Neuronal stem cell (in vitro differentiated cells): ENCODE data around the gene C1orf198.
A peak's percentile ranks its signal among the peaks of the same experiment; 100 is the strongest.

ENCODE experiments used
- DNase-seq: peaks from one replicate; pipeline ENCODE4 v3.0.0-alpha.2; 2013; ENCODE audit warnings: low spot score
- H2AFZ ChIP-seq: one replicate; pipeline ENCODE4 v1.6.1; 2013; ENCODE audit warnings: mild to moderate bottlenecking, low read length, inconsistent platforms
- H2AK5ac ChIP-seq: 2 replicates; pipeline ENCODE4 v1.6.1; 2013; ENCODE audit warnings: low read depth, mild to moderate bottlenecking, inconsistent platforms, low read length, moderate library complexity, mixed read lengths
- H2BK120ac ChIP-seq: 2 replicates; pipeline ENCODE4 v1.6.1; 2013; ENCODE audit warnings: low read depth, mild to moderate bottlenecking, inconsistent platforms, low read length, moderate library complexity, mixed read lengths
- H2BK12ac ChIP-seq: one replicate; pipeline ENCODE4 v1.6.1; 2013; ENCODE audit warnings: low read length, inconsistent platforms
- H2BK15ac ChIP-seq: 2 replicates; pipeline ENCODE4 v1.6.1; 2013; ENCODE audit warnings: mild to moderate bottlenecking, low read length, inconsistent platforms, mixed read lengths
- H2BK5ac ChIP-seq: one replicate; pipeline ENCODE4 v1.6.1; 2013; ENCODE audit warnings: inconsistent platforms, mild to moderate bottlenecking, low read length, moderate library complexity
- H3K14ac ChIP-seq: one replicate; pipeline ENCODE4 v1.6.1; 2013; ENCODE audit warnings: low read length, inconsistent platforms
- H3K18ac ChIP-seq: 2 replicates; pipeline ENCODE4 v1.6.1; 2013; ENCODE audit warnings: low read length, inconsistent platforms
- H3K23ac ChIP-seq: 2 replicates; pipeline ENCODE4 v1.6.1; 2013; ENCODE audit warnings: low read depth, mild to moderate bottlenecking, mixed read lengths, low read length, inconsistent platforms; ENCODE audit not compliant: poor library complexity
- H3K27ac ChIP-seq: replicated peaks from 3 replicates; pipeline ENCODE4 v1.5.1; 2013; ENCODE audit warnings: low read length, inconsistent platforms
- H3K27me3 ChIP-seq, 3 experiments: 2 replicates each; pipeline ENCODE4 v1.6.1; 2013; ENCODE audit warnings: low read length in 3 of 3, mild to moderate bottlenecking in 2 of 3, inconsistent platforms in 1 of 3, low read depth in 1 of 3, mixed read lengths in 1 of 3, moderate library complexity in 1 of 3; ENCODE audit not compliant: control insufficient read depth in 3 of 3, insufficient read depth in 3 of 3
- H3K36me3 ChIP-seq, 2 donors: replicated peaks in 1 of 2; 2 replicates each; pipeline ENCODE4 v1.6.1; 2013; ENCODE audit warnings: low read length in 2 of 2; ENCODE audit not compliant: control insufficient read depth in 2 of 2, insufficient read depth in 2 of 2
- H3K4ac ChIP-seq: 2 replicates; pipeline ENCODE4 v1.6.1; 2013; ENCODE audit warnings: inconsistent platforms, mild to moderate bottlenecking, low read length, moderate library complexity
- H3K4me1 ChIP-seq, 2 donors: 1 replicate in 1 of 2; 2 replicates in 1 of 2; pipeline ENCODE4 v1.6.1; 2013; ENCODE audit warnings: low read length in 2 of 2, low read depth in 1 of 2; ENCODE audit not compliant: control insufficient read depth in 2 of 2, insufficient read depth in 1 of 2
- H3K4me2 ChIP-seq: one replicate; pipeline ENCODE4 v1.6.1; 2013; ENCODE audit warnings: mild to moderate bottlenecking, low read length, inconsistent platforms; ENCODE audit not compliant: insufficient read depth, poor library complexity, severe bottlenecking
- H3K4me3 ChIP-seq, 2 donors: 2 replicates each; pipeline ENCODE4 v1.5.1; 2013; ENCODE audit warnings: low read length in 2 of 2, mild to moderate bottlenecking in 2 of 2, inconsistent platforms in 1 of 2, moderate library complexity in 1 of 2
- H3K79me1 ChIP-seq: one replicate; pipeline ENCODE4 v1.6.1; 2013; ENCODE audit warnings: low read depth, mild to moderate bottlenecking, inconsistent platforms, low read length, moderate library complexity
- H3K9ac ChIP-seq: one replicate; pipeline ENCODE4 v1.6.1; 2013; ENCODE audit warnings: mild to moderate bottlenecking, low read depth, low read length, inconsistent platforms; ENCODE audit not compliant: poor library complexity
- H3K9me3 ChIP-seq, 2 donors: replicated peaks in 1 of 2; 2 replicates each; pipeline versions ENCODE3 to v1.6.1; 2013; ENCODE audit warnings: low read length in 2 of 2, mild to moderate bottlenecking in 2 of 2, inconsistent platforms in 1 of 2, low read depth in 1 of 2, mixed read lengths in 1 of 2, moderate library complexity in 1 of 2; ENCODE audit not compliant: control insufficient read depth in 2 of 2, insufficient read depth in 1 of 2
- H4K8ac ChIP-seq: one replicate; pipeline ENCODE4 v1.6.1; 2013; ENCODE audit warnings: low read depth, mild to moderate bottlenecking, inconsistent platforms, low read length, moderate library complexity
- H4K91ac ChIP-seq: one replicate; pipeline ENCODE4 v1.6.1; 2013; ENCODE audit warnings: low read length, low read depth, mild to moderate bottlenecking, inconsistent platforms; ENCODE audit not compliant: poor library complexity
- WGBS, 2 donors: extraction: QIAGEN DNeasy Blood & Tissue Kit; methylation state at CpG; one replicate each; pipeline ENCODE4 v1.1.7; 2013; ENCODE audit warnings: missing lambda C conversion rate in 2 of 2, mixed read lengths in 1 of 2; ENCODE audit not compliant: insufficient read length in 2 of 2, insufficient replicate concordance in 1 of 2; ENCODE audit errors: extremely low coverage in 2 of 2; 5-methylcytosine and 5-hydroxymethylcytosine counted together

Gene C1orf198

DNA sequence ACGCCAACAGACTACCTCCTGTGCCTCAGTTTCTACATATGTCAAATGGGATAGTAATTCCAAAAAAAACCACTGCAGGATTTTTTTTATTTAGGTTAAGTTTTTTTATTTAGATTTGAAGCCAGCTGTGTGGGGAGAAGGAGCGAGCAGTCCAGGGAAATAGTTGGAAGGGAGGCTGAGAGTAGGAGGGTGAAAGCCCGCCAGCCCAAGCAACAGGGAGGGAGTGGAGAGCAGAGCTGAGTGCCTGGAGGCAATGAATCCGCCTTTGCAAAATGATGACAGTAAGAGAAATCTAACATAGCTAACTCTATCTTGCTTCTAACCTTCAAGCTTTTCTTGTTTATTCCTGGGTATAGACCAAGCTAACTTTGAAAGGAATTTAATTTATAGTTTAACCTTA lies 15.6 kb upstream of the C1orf198 start:
- no CpG with 5 or more reads among the region's 4 CpGs for WGBS, 2 donors
- Histone ChIP-seq H3K23ac (no peak overlapping the region), H3K4me1 (peaks cover 4 to 9% of the 10 kb centered on the region in 2 donors), H2AFZ (no peak overlapping the region), H2BK5ac (no peak overlapping the region), H3K18ac (no peak overlapping the region), H2BK12ac (no peak overlapping the region), H2BK120ac (no peak overlapping the region), H3K14ac (no peak overlapping the region), H3K9me3 (peaks cover 3 to 12% of the 10 kb centered on the region in 2 donors), H3K9ac (no peak overlapping the region), H2BK15ac (no peak overlapping the region), H3K4ac (no peak overlapping the region), H3K36me3 (no peaks in the 10 kb centered on the region), H2AK5ac (no peak overlapping the region), H4K91ac (no peak overlapping the region), H3K4me2 (no peak overlapping the region), H3K79me1 (no peaks in the 10 kb centered on the region), H3K27me3 (no peaks in the 10 kb centered on the region), H3K4me3 (no peak overlapping the region), H4K8ac (no peak overlapping the region), H3K27ac (no peak overlapping the region)
- DNase-seq = no peak

DNA sequence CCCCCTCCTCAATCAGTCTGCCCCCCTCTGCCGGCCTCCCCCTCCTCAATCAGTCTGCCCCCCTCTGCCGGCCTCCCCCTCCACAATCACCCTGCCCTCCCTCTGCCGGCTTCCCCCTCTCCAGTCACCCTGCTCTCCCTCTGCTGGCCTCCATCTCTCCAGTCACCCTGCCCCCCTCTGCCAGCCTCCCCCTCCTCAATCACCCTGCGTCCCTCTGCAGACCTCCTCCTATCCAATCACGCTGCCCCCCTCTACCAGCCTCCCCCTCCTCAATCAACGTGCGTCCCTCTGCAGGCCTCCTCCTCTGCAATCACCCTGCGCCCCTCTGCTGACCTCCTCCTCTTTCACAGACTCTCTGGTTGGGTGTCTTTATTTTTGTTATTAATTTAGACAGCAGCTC lies 11.5 kb upstream of the C1orf198 start:
- H2BK15ac ChIP-seq = peak overlapping the region; percentile 46
- H2AK5ac ChIP-seq = no peak overlapping the region
- no peaks in the 10 kb centered on the region for H3K36me3 ChIP-seq
- DNase-seq = no peak
- H3K4ac ChIP-seq = no peak overlapping the region
- H2BK120ac ChIP-seq = no peak overlapping the region
- H3K4me1 ChIP-seq = peaks cover 10 to 14% of the 10 kb centered on the region in 2 donors
- H4K8ac ChIP-seq = no peak overlapping the region
- H3K23ac ChIP-seq = no peak overlapping the region
- H3K14ac ChIP-seq = no peak overlapping the region
- peak overlapping the region; percentile 50 for H2AFZ ChIP-seq
- H3K27me3 ChIP-seq = no peaks in the 10 kb centered on the region
- H3K4me3 ChIP-seq = no peak overlapping the region
- H3K18ac ChIP-seq = peak overlapping the region; percentile 74
- H3K9ac ChIP-seq = peak overlapping the region; percentile 25
- H3K9me3 ChIP-seq = peaks cover 0 to 5% of the 10 kb centered on the region in 2 donors
- no CpG with 5 or more reads among the region's 8 CpGs for WGBS, 2 donors
- H3K27ac ChIP-seq = no peak overlapping the region
- H3K79me1 ChIP-seq = no peaks in the 10 kb centered on the region
- no peak overlapping the region for H3K4me2 ChIP-seq
- H4K91ac ChIP-seq = no peak overlapping the region
- H2BK12ac ChIP-seq = no peak overlapping the region
- H2BK5ac ChIP-seq = peak overlapping the region; percentile 21

DNA sequence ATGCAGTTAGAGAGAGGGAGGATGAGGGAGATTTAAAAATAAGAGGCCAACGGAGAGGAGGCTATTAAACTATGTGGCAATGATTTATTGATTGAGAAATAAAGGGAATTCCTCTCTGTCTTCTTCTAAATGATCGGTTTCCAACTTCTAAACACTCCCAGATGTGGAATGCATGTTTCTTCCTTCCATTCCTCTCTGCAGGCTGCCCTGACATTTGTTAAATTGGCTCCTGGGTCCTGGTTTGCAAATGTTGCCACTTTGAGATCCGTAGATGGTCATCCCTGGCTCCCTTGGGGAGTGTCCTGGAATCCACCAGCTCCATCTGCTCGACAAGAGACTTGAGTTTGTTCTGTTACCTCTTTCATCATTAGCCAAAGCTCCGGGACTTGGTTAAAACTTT lies 10.3 kb upstream of the C1orf198 start:
- no peak for DNase-seq
- WGBS, 2 donors = no CpG with 5 or more reads among the region's 5 CpGs

DNA sequence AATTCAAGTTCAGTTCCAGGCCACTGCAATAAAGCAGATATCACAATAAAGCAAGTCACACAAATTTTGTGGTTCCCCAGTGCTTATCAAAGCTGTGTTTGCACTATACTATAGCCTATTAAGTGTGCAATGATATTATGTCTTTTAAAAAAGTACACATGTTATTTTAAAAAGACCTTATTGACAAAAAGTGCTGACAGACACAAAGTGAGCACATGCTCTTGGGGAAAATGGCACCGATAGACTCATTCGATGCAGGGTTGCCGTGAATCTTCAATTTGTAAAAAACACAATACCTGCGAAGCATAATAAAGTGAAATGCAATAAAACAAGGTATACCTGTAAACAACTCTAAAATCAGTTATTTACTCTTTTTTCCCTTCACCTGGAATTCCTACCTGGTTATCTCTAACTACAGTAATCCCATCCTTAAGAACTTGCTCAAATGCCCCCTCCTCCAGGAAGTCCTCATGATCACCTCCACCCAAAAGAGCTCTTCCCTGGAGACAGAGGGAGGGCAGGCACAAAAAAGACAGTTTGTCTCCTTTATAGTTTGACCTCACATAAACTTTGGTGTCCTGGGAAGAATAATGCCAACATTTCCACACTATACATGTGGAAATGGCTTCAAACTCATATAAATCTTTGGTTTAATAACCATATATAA lies 9.7 kb upstream of the C1orf198 start:
- no peak overlapping the region for H3K4me3 ChIP-seq
- no CpG with 5 or more reads among the region's 4 CpGs for WGBS, 2 donors
- H3K23ac ChIP-seq = no peak overlapping the region
- H2AFZ ChIP-seq = no peak overlapping the region
- no peak for DNase-seq
- H3K9ac ChIP-seq = no peak overlapping the region
- H2BK12ac ChIP-seq = no peak overlapping the region
- no peak overlapping the region for H3K4me2 ChIP-seq
- peaks cover 10 to 14% of the 10 kb centered on the region in 2 donors for H3K4me1 ChIP-seq
- no peak overlapping the region for H2AK5ac ChIP-seq
- H3K18ac ChIP-seq = no peak overlapping the region
- H3K4ac ChIP-seq = no peak overlapping the region
- H3K9me3 ChIP-seq = no peaks in the 10 kb centered on the region
- H2BK5ac ChIP-seq = no peak overlapping the region
- no peak overlapping the region for H3K14ac ChIP-seq
- H2BK15ac ChIP-seq = no peak overlapping the region
- no peaks in the 10 kb centered on the region for H3K27me3 ChIP-seq
- no peak overlapping the region for H4K8ac ChIP-seq
- H3K36me3 ChIP-seq = no peaks in the 10 kb centered on the region
- H3K79me1 ChIP-seq = no peaks in the 10 kb centered on the region
- no peak overlapping the region for H2BK120ac ChIP-seq
- no peak overlapping the region for H3K27ac ChIP-seq
- no peak overlapping the region for H4K91ac ChIP-seq

More for the DNA sequence above, 10.3 kb upstream of the C1orf198 start:
- H3K4me2 ChIP-seq = no peak overlapping the region
- H3K18ac ChIP-seq = no peak overlapping the region
- H3K9ac ChIP-seq = no peak overlapping the region
- no peak overlapping the region for H2BK5ac ChIP-seq
- H3K9me3 ChIP-seq = no peaks in the 10 kb centered on the region
- H3K4ac ChIP-seq = no peak overlapping the region
- no peak overlapping the region for H2BK12ac ChIP-seq
- no peak overlapping the region for H3K14ac ChIP-seq
- no peaks in the 10 kb centered on the region for H3K79me1 ChIP-seq
- H2BK120ac ChIP-seq = no peak overlapping the region
- no peak overlapping the region for H4K91ac ChIP-seq
- H3K27ac ChIP-seq = no peak overlapping the region
- no peaks in the 10 kb centered on the region for H3K36me3 ChIP-seq
- no peaks in the 10 kb centered on the region for H3K27me3 ChIP-seq
- H3K4me1 ChIP-seq = peaks cover 10 to 14% of the 10 kb centered on the region in 2 donors
- no peak overlapping the region for H3K4me3 ChIP-seq
- H2BK15ac ChIP-seq = no peak overlapping the region
- no peak overlapping the region for H3K23ac ChIP-seq
- no peak overlapping the region for H4K8ac ChIP-seq
- H2AK5ac ChIP-seq = no peak overlapping the region
- no peak overlapping the region for H2AFZ ChIP-seq
